RCC 7860 (cell line): ENCODE results near the gene ABLIM1.

Source experiments
- DNase-seq: peaks from one replicate; pipeline ENCODE4 v3.0.0-alpha.2; 2015; ENCODE audit warnings: low spot score
- FAIRE-seq: peaks from 2 replicates; lab custom pipeline; 2012; peaks lifted over from hg19 to GRCh38; lab: Jason Lieb, UNC

ABLIM1 gene

GRCh38 chr10:114681542-114681941 is 23.5 kb upstream of the ABLIM1 start:
- FAIRE-seq (peak; percentile 92), DNase-seq (peak; percentile 89)

- FAIRE-seq (no peak), DNase-seq (no peak)
Observed at GRCh38 chr10:114680543-114681117, 22.6 kb upstream of the ABLIM1 start.

GRCh38 chr10:114679552-114679951 is 21.5 kb upstream of the ABLIM1 start:
- FAIRE-seq (no peak), DNase-seq (no peak)

GRCh38 chr10:114678820-114679219 is 20.7 kb upstream of the ABLIM1 start:
- no peak for FAIRE-seq
- DNase-seq = no peak

- FAIRE-seq (no peak), DNase-seq (no peak)
Observed at GRCh38 chr10:114678336-114678735, 20.3 kb upstream of the ABLIM1 start.

GRCh38 chr10:114674346-114674745 is 16.3 kb upstream of the ABLIM1 start:
- DNase-seq (no peak), FAIRE-seq (no peak)

- DNase-seq (no peak), FAIRE-seq (no peak)
Observed at GRCh38 chr10:114669648-114670047, 11.6 kb upstream of the ABLIM1 start.

- FAIRE-seq (no peak), DNase-seq (no peak)
Observed at GRCh38 chr10:114668375-114669080, 10.5 kb upstream of the ABLIM1 start.

GRCh38 chr10:114665873-114666272 is 7.8 kb upstream of the ABLIM1 start:
- DNase-seq = no peak
- FAIRE-seq = no peak

GRCh38 chr10:114665406-114665805 is 7.3 kb upstream of the ABLIM1 start:
- DNase-seq (no peak), FAIRE-seq (peak; percentile 69)

GRCh38 chr10:114664127-114664526 is 6.1 kb upstream of the ABLIM1 start:
- FAIRE-seq (no peak), DNase-seq (no peak)

GRCh38 chr10:114663626-114664025 is 5.6 kb upstream of the ABLIM1 start:
- FAIRE-seq = no peak
- DNase-seq = no peak

GRCh38 chr10:114662646-114663217 is 4.7 kb upstream of the ABLIM1 start:
- DNase-seq (no peak), FAIRE-seq (no peak)

- DNase-seq = no peak
- FAIRE-seq = no peak
Observed at GRCh38 chr10:114661212-114661880, 3.3 kb upstream of the ABLIM1 start.

- no peak for FAIRE-seq
Observed at GRCh38 chr10:114655671-114656070, 2.4 kb downstream of the ABLIM1 start.

GRCh38 chr10:114654822-114655575 is 3.1 kb downstream of the ABLIM1 start:
- no peak for DNase-seq
- no peak for FAIRE-seq

More at GRCh38 chr10:114655671-114656070, 2.4 kb downstream of the ABLIM1 start:
- no peak for DNase-seq

GRCh38 chr10:114653926-114654325 is 4.1 kb downstream of the ABLIM1 start:
- no peak for DNase-seq

GRCh38 chr10:114652402-114653368 is 5.4 kb downstream of the ABLIM1 start:
- no peak for DNase-seq
- FAIRE-seq = no peak

More at GRCh38 chr10:114653926-114654325, 4.1 kb downstream of the ABLIM1 start:
- no peak for FAIRE-seq

GRCh38 chr10:114650831-114651230 is 7.2 kb downstream of the ABLIM1 start:
- no peak for FAIRE-seq
- DNase-seq = no peak

GRCh38 chr10:114650266-114650665 is 7.8 kb downstream of the ABLIM1 start:
- DNase-seq (no peak), FAIRE-seq (no peak)
